SK-N-SH (cell line): ENCODE measurements around the gene MYO10. TPM values are rescaled to one million over a fixed set of nuclear protein-coding genes. Genes with fewer than 3 reads are reported as not detected.

ENCODE experiments used
- CTCF ChIA-PET: fragments of 300-600, 350-600 bp; formaldehyde crosslinking; extraction: SDS; loops from one replicate; lab custom pipeline; 2021; lab: Yijun Ruan, JAX
- POLR2A ChIA-PET: fragments of 350-600 bp; sonication (Branson Sonifier 250); formaldehyde crosslinking; extraction: SDS; loops from one replicate; lab custom pipeline; 2020; ENCODE audit warnings: antibody characterized with exemption, inconsistent platforms; lab: Yijun Ruan, JAX
- DNase-seq: peaks from one replicate; pipeline ENCODE4 v3.0.0; 2012
- H2AFZ ChIP-seq: fragments of 200-600 bp; sonication (generic); 2 replicates; pipeline ENCODE4 v1.8.1; 2016; ENCODE audit warnings: antibody characterized with exemption, mild to moderate bottlenecking, low read depth
- H3F3A ChIP-seq: fragments of 200-600 bp; sonication (generic); replicated peaks from 2 replicates; pipeline ENCODE3; 2016; ENCODE audit warnings: antibody characterized with exemption, mild to moderate bottlenecking; ENCODE audit not compliant: insufficient read depth
- H3K27ac ChIP-seq, 2 experiments: fragments of 200-500 bp in 1 of 2; fragments of 200-600 bp in 1 of 2; sonication (Bioruptor generic) in 1 of 2; sonication (generic), shearing (Covaris generic) in 1 of 2; 2 replicates each; pipeline versions ENCODE4 v1.5.1 to v1.6.1; 2014 to 2016; ENCODE audit warnings: low read depth in 2 of 2, inconsistent platforms in 1 of 2, low read length in 1 of 2, mild to moderate bottlenecking in 1 of 2, mixed read lengths in 1 of 2
- H3K27me3 ChIP-seq: fragments of 200-600 bp; sonication (generic), shearing (Covaris generic); 2 replicates; pipeline ENCODE4 v1.6.1; 2016; ENCODE audit warnings: mixed run types; ENCODE audit not compliant: insufficient read depth
- H3K36me3 ChIP-seq, 2 experiments: fragments of 200-500 bp in 1 of 2; fragments of 200-600 bp in 1 of 2; sonication (Bioruptor generic) in 1 of 2; sonication (generic) in 1 of 2; replicated peaks in 1 of 2; 2 replicates each; pipeline versions ENCODE3 to v1.5.1; 2014 to 2016; ENCODE audit warnings: low read length in 1 of 2, mild to moderate bottlenecking in 1 of 2; ENCODE audit not compliant: insufficient read depth in 2 of 2, control insufficient read depth in 1 of 2
- H3K4me1 ChIP-seq, 2 experiments: fragments of 200-500 bp in 1 of 2; fragments of 200-600 bp in 1 of 2; sonication (Bioruptor generic) in 1 of 2; sonication (generic), shearing (Covaris generic) in 1 of 2; 2 replicates each; pipeline versions ENCODE4 v1.5.1 to v1.6.1; 2014 to 2016; ENCODE audit warnings: low read depth in 1 of 2, low read length in 1 of 2, mixed run types in 1 of 2; ENCODE audit not compliant: insufficient read depth in 2 of 2, control insufficient read depth in 1 of 2
- H3K4me2 ChIP-seq: fragments of 200-600 bp; sonication (generic), shearing (Covaris generic); 2 replicates; pipeline ENCODE4 v1.6.1; 2017; ENCODE audit warnings: mixed run types
- H3K4me3 ChIP-seq, 2 experiments: fragments of 200-500 bp in 1 of 2; fragments of 200-600 bp in 1 of 2; sonication (Bioruptor generic) in 1 of 2; sonication (generic), shearing (Covaris generic) in 1 of 2; 2 replicates each; pipeline versions ENCODE4 v1.5.1 to v1.8.1; 2014 to 2016; ENCODE audit warnings: low read depth in 2 of 2, inconsistent platforms in 1 of 2, low read length in 1 of 2, mild to moderate bottlenecking in 1 of 2, mixed read lengths in 1 of 2, moderate library complexity in 1 of 2
- H3K79me2 ChIP-seq: fragments of 200-600 bp; sonication (generic); 2 replicates; pipeline ENCODE4 v1.8.1; 2017; ENCODE audit warnings: mild to moderate bottlenecking; ENCODE audit not compliant: insufficient read depth
- H3K9ac ChIP-seq: fragments of 200-600 bp; sonication (generic); 2 replicates; pipeline ENCODE4 v1.6.1; 2017; ENCODE audit warnings: mixed run types
- H3K9me2 ChIP-seq: fragments of 200-600 bp; sonication (generic); 2 replicates; pipeline ENCODE4 v1.6.1; 2017; ENCODE audit warnings: mixed run types
- H3K9me3 ChIP-seq: fragments of 200-600 bp; sonication (generic); 2 replicates; pipeline ENCODE4 v1.6.1; 2017; ENCODE audit warnings: mixed run types, mild to moderate bottlenecking, moderate library complexity
- H4K20me1 ChIP-seq: fragments of 200-600 bp; sonication (generic); 2 replicates; pipeline ENCODE4 v1.6.1; 2017; ENCODE audit warnings: mild to moderate bottlenecking, mixed run types; ENCODE audit not compliant: insufficient read depth
- ELF1 ChIP-seq: IDR thresholded peaks from 2 replicates; pipeline ENCODE4 v1.4.0; 2012
- EP300 ChIP-seq, 2 experiments: IDR thresholded peaks; 2 replicates each; pipeline versions ENCODE4 v1.4.0 to v1.6.1; 2012; ENCODE audit warnings: borderline replicate concordance in 1 of 2, low read depth in 1 of 2, low read length in 1 of 2
- EZH2phosphoT487 ChIP-seq: fragments of 200-600 bp; sonication (generic); IDR thresholded peaks from 2 replicates; pipeline ENCODE4 v1.6.1; 2017; ENCODE audit warnings: low read depth, mixed run types, mild to moderate bottlenecking, antibody characterized with exemption, moderate library complexity, borderline replicate concordance
- FOXJ3 ChIP-seq: sonication (generic); formaldehyde crosslinking; IDR thresholded peaks from 2 replicates; pipeline ENCODE4 v1.5.1; 2020; ENCODE audit warnings: mild to moderate bottlenecking, missing genetic modification reagents
- FOXM1 ChIP-seq: IDR thresholded peaks from 2 replicates; pipeline ENCODE4 v1.4.0; 2012; ENCODE audit warnings: low read depth, mild to moderate bottlenecking
- JUND ChIP-seq: IDR thresholded peaks from 2 replicates; pipeline ENCODE4 v1.4.0; 2012
- MEF2A ChIP-seq: IDR thresholded peaks from 2 replicates; pipeline ENCODE4 v1.4.0; 2012; ENCODE audit warnings: low read depth, borderline replicate concordance
- PBX3 ChIP-seq: IDR thresholded peaks from 2 replicates; pipeline ENCODE4; 2012
- POLR2AphosphoS5 ChIP-seq: IDR thresholded peaks from 2 replicates; pipeline ENCODE4 v1.6.1; 2012; ENCODE audit warnings: low read depth, low read length
- REST ChIP-seq: IDR thresholded peaks from 2 replicates; pipeline ENCODE4 v1.6.1; 2012; ENCODE audit warnings: mild to moderate bottlenecking, low read depth, low read length, moderate library complexity
- RXRA ChIP-seq: IDR thresholded peaks from 2 replicates; pipeline ENCODE4 v1.4.0; 2012; ENCODE audit warnings: low read depth, mild to moderate bottlenecking, borderline replicate concordance
- TEAD4 ChIP-seq: IDR thresholded peaks from 2 replicates; pipeline ENCODE4 v1.4.0; 2012; ENCODE audit warnings: mild to moderate bottlenecking, borderline replicate concordance; ENCODE audit not compliant: insufficient read depth
- WGBS: methylation state at CpG from one replicate; pipeline ENCODE4 v1.1.6; 2017; ENCODE audit warnings: low lambda C conversion rate; 5-methylcytosine and 5-hydroxymethylcytosine counted together
- polyA plus RNA-seq, 3 experiments: library from polyadenylated mRNA; depleted of rRNA; stranded (reverse); fragments of >200 nt; gene quantifications; 2 replicates each; pipeline ENCODE4 v1.2.3, GENCODE V29; 2012
- TF ChIP-seq, protein P1 (sequence below): fragments of 150-350 bp; IDR thresholded peaks from 2 replicates; pipeline ENCODE4 v1.6.1; 2016; ENCODE audit warnings: mild to moderate bottlenecking, low read depth, low read length
- TF ChIP-seq, protein P2 (sequence below): IDR thresholded peaks from 2 replicates; pipeline ENCODE4 v1.4.0; 2012; ENCODE audit warnings: low read depth

MYO10 gene
- polyA plus RNA-seq, 1 of the 3 experiments (the other 2 are of a cell fraction), result 8.1 TPM

- H3K27ac ChIP-seq, result no peak overlapping the region
- no peak for DNase-seq
- CTCF ChIA-PET, result no interaction called here
- H3K9me2 ChIP-seq, result no peaks in the 10 kb centered on the region
- no peaks in the 10 kb centered on the region for H3F3A ChIP-seq
- no peak overlapping the region for H3K4me3 ChIP-seq
- H3K27me3 ChIP-seq, result no peaks in the 10 kb centered on the region
- TF ChIP-seq EP300 (IDR thresholded peaks at IDR 0.05; ENCODE audit: borderline replicate concordance in 1 of 2, low read depth in 1 of 2, low read length in 1 of 2) (no peak), FOXJ3 (CRISPR knock-in tag) (no peak), FOXM1 (no peak), RXRA (no peak), TEAD4 (no peak), ELF1 (no peak), JUND (no peak), PBX3 (no peak), REST (no peak), POLR2AphosphoS5 (no peak), EZH2phosphoT487 (no peak), MEF2A (no peak)
- TF ChIP-seq, protein P1, sequence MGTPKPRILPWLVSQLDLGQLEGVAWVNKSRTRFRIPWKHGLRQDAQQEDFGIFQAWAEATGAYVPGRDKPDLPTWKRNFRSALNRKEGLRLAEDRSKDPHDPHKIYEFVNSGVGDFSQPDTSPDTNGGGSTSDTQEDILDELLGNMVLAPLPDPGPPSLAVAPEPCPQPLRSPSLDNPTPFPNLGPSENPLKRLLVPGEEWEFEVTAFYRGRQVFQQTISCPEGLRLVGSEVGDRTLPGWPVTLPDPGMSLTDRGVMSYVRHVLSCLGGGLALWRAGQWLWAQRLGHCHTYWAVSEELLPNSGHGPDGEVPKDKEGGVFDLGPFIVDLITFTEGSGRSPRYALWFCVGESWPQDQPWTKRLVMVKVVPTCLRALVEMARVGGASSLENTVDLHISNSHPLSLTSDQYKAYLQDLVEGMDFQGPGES, result no peak
- TF ChIP-seq, protein P2, sequence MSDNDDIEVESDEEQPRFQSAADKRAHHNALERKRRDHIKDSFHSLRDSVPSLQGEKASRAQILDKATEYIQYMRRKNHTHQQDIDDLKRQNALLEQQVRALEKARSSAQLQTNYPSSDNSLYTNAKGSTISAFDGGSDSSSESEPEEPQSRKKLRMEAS, result no peak
- TF ChIP-seq, all 33 proteins: peak for 0
- H3K36me3 ChIP-seq, result no peaks in the 10 kb centered on the region
- no peak overlapping the region for H3K4me2 ChIP-seq
- POLR2A ChIA-PET, result no interaction called here
- no peaks in the 10 kb centered on the region for H4K20me1 ChIP-seq
- H3K9me3 ChIP-seq, result no peaks in the 10 kb centered on the region
- no peaks in the 10 kb centered on the region for H3K79me2 ChIP-seq
- no peak overlapping the region for H2AFZ ChIP-seq
- no peaks in the 10 kb centered on the region for H3K4me1 ChIP-seq
- no peak overlapping the region for H3K9ac ChIP-seq
- 33% methylated on average over 1 of the region's 1 CpG for WGBS
Observed at GRCh38 chr5:16983972-16984371, 47.9 kb upstream of the MYO10 start.
